K562 (cell line): ENCODE data around the gene SMAD7. TPM values are rescaled to one million over a fixed set of nuclear protein-coding genes. Genes with fewer than 3 reads are reported as not detected.

ENCODE experiments used
- ATAC-seq: fragments of 200-7000 bp; cut with Tn5 transposase; 3 replicates; pipeline ENCODE4 v1.9.1; 2020; ENCODE audit warnings: moderate library complexity
- BruUV-seq: library from RNA; stranded (reverse); fragments of 400-500 nt; replicated peaks from 2 replicates; lab custom pipeline; 2021; lab: Mats Ljungman, UMichigan
- CTCF ChIA-PET: fragments of 300-600 bp; formaldehyde crosslinking; extraction: SDS; loops from one replicate; lab custom pipeline; 2021; ENCODE audit warnings: low intra/inter-chr PET ratio; lab: Yijun Ruan, JAX
- POLR2A ChIA-PET: fragments of 300-600, 350-650 bp; sonication (Branson Sonifier 250); formaldehyde crosslinking; extraction: SDS; loops from one replicate; lab custom pipeline; 2021; ENCODE audit warnings: antibody characterized with exemption, inconsistent platforms; lab: Yijun Ruan, JAX
- DNase-seq, 4 experiments: peaks; one replicate each; pipeline versions ENCODE4 v3.0.0 to v3.0.0-alpha.2; 2011 to 2018; ENCODE audit warnings: low spot score in 3 of 4, mixed read lengths in 3 of 4; ENCODE audit errors: extremely low read depth in 1 of 4
- FAIRE-seq: peaks from 2 replicates; lab custom pipeline; 2011; peaks lifted over from hg19 to GRCh38; lab: Jason Lieb, UNC
- H2AFZ ChIP-seq: 2 replicates; pipeline ENCODE4 v1.6.0; 2011; ENCODE audit warnings: low read depth, low read length, control low read depth, inconsistent platforms
- H3K27ac ChIP-seq: fragments of 200-600 bp; 3 replicates; pipeline ENCODE4 v1.8.0; 2011; ENCODE audit warnings: low read depth, mild to moderate bottlenecking, control low read depth, inconsistent platforms, low read length, moderate library complexity, mixed read lengths; ENCODE audit errors: extremely low read depth
- H3K27me3 ChIP-seq, 2 experiments: fragments of 300-600 bp in 1 of 2; 2 replicates in 1 of 2; 3 replicates in 1 of 2; pipeline versions ENCODE4 v1.6.0 to v1.8.0; 2011; ENCODE audit warnings: inconsistent platforms in 2 of 2, low read length in 2 of 2, mild to moderate bottlenecking in 1 of 2, mixed read lengths in 1 of 2, moderate library complexity in 1 of 2; ENCODE audit not compliant: control insufficient read depth in 2 of 2, insufficient read depth in 2 of 2
- H3K36me3 ChIP-seq: fragments of 300-600 bp; 3 replicates; pipeline ENCODE4 v1.8.0; 2011; ENCODE audit warnings: mild to moderate bottlenecking, low read length, inconsistent platforms; ENCODE audit not compliant: control insufficient read depth, insufficient read depth
- H3K4me1 ChIP-seq, 2 experiments: fragments of 200-600 bp in 1 of 2; replicated peaks in 1 of 2; 2 replicates in 1 of 2; 3 replicates in 1 of 2; pipeline versions ENCODE4 v1.5.1 to v1.8.0; 2011; ENCODE audit warnings: inconsistent platforms in 2 of 2, low read length in 2 of 2, mild to moderate bottlenecking in 1 of 2, mixed read lengths in 1 of 2, moderate library complexity in 1 of 2; ENCODE audit not compliant: control insufficient read depth in 2 of 2, insufficient read depth in 2 of 2
- H3K4me2 ChIP-seq: 2 replicates; pipeline ENCODE4 v1.6.1; 2011; ENCODE audit warnings: low read length, control low read depth, inconsistent platforms, mixed read lengths; ENCODE audit not compliant: insufficient read depth
- H3K4me3 ChIP-seq: fragments of 200-600 bp; sonication (generic), shearing (Covaris generic); 2 replicates; pipeline ENCODE4 v1.5.1; 2016; ENCODE audit warnings: control low read depth, inconsistent platforms
- H3K79me2 ChIP-seq: fragments of 200-600 bp; 3 replicates; pipeline ENCODE4 v1.8.0; 2011; ENCODE audit warnings: low read length, inconsistent platforms; ENCODE audit not compliant: control insufficient read depth, insufficient read depth
- H3K9ac ChIP-seq, 2 experiments: 2 replicates each; pipeline versions ENCODE4 v1.6.0 to v1.6.1; 2011; ENCODE audit warnings: low read depth in 2 of 2, low read length in 2 of 2, control low read depth in 1 of 2, inconsistent platforms in 1 of 2, mild to moderate bottlenecking in 1 of 2, mixed read lengths in 1 of 2; ENCODE audit not compliant: insufficient read depth in 1 of 2
- H3K9me1 ChIP-seq: one replicate; pipeline ENCODE4 v1.6.0; 2011; ENCODE audit warnings: inconsistent platforms, mild to moderate bottlenecking, low read length, moderate library complexity; ENCODE audit not compliant: control insufficient read depth, insufficient read depth
- H3K9me3 ChIP-seq: replicated peaks from 2 replicates; pipeline ENCODE4 v1.5.1; 2011; ENCODE audit warnings: low read depth, low read length, inconsistent platforms; ENCODE audit not compliant: control insufficient read depth, insufficient read depth
- H4K20me1 ChIP-seq: replicated peaks from 2 replicates; pipeline ENCODE4 v1.6.1; 2011; ENCODE audit warnings: low read length, inconsistent platforms, mixed read lengths; ENCODE audit not compliant: control insufficient read depth, insufficient read depth
- DIDO1 ChIP-seq: fragments of 450-650 bp; IDR thresholded peaks from 2 replicates; pipeline ENCODE4 v1.6.1; 2016; ENCODE audit warnings: low read depth, missing biosample characterization, missing genetic modification characterization
- E2F5 ChIP-seq: sonication (generic); formaldehyde crosslinking; IDR thresholded peaks from 2 replicates; pipeline ENCODE4 v1.8.0; 2022; ENCODE audit warnings: mild to moderate bottlenecking, missing genetic modification reagents
- ETV5 ChIP-seq: sonication (generic); formaldehyde crosslinking; IDR thresholded peaks from 2 replicates; pipeline ENCODE4 v1.4.0; 2020; ENCODE audit warnings: low read depth, mild to moderate bottlenecking, missing genetic modification reagents
- FOXA3 ChIP-seq, 2 experiments: fragments of 450-650 bp in 1 of 2; sonication (generic) in 1 of 2; formaldehyde crosslinking; IDR thresholded peaks in 1 of 2; conservative IDR thresholded peaks in 1 of 2; 2 replicates each; pipeline versions ENCODE4 v1.4.0 to v1.8.0; 2020 to 2022; ENCODE audit warnings: mild to moderate bottlenecking in 2 of 2, missing genetic modification reagents in 1 of 2
- HEY1 ChIP-seq: fragments of 250-450 bp; sonication (Bioruptor Pico); IDR thresholded peaks from 2 replicates; pipeline ENCODE4 v1.5.0; 2020; ENCODE audit warnings: mild to moderate bottlenecking, moderate library complexity, borderline replicate concordance
- ILK ChIP-seq: fragments of 450-650 bp; IDR thresholded peaks from 2 replicates; pipeline ENCODE4 v1.6.1; 2016; ENCODE audit warnings: missing genetic modification characterization, low read depth, mild to moderate bottlenecking, missing compliant biosample characterization, moderate library complexity, borderline replicate concordance
- JUN ChIP-seq, 2 experiments: sonication (generic) in 1 of 2; formaldehyde crosslinking in 1 of 2; IDR thresholded peaks; 2 replicates each; pipeline versions ENCODE4 v1.6.1 to v1.8.0; 2012 to 2022; ENCODE audit warnings: borderline replicate concordance in 2 of 2, mild to moderate bottlenecking in 2 of 2, improper control_type of control experiment in 1 of 2, low read depth in 1 of 2, low read length in 1 of 2, missing genetic modification reagents in 1 of 2
- LARP7 ChIP-seq: fragments of 450-650 bp; IDR thresholded peaks from 2 replicates; pipeline ENCODE4 v1.6.1; 2016
- MEIS2 ChIP-seq: fragments of 450-650 bp; IDR thresholded peaks from 2 replicates; pipeline ENCODE4 v1.6.1; 2014; ENCODE audit warnings: mild to moderate bottlenecking; ENCODE audit not compliant: partially characterized antibody
- NFIC ChIP-seq: fragments of 450-650 bp; IDR thresholded peaks from 2 replicates; pipeline ENCODE4 v1.6.1; 2017; ENCODE audit warnings: mild to moderate bottlenecking, inconsistent platforms
- RFX7 ChIP-seq: fragments of 250-450 bp; sonication (Bioruptor Pico); IDR thresholded peaks from 2 replicates; pipeline ENCODE4 v1.5.1; 2021; ENCODE audit warnings: mild to moderate bottlenecking
- SAFB2 ChIP-seq: fragments of 200-400 bp; formaldehyde crosslinking; IDR thresholded peaks from 2 replicates; pipeline ENCODE4 v1.6.1; 2018; ENCODE audit warnings: borderline replicate concordance, low read length, low read depth, moderate library complexity; ENCODE audit not compliant: severe bottlenecking
- TFAM ChIP-seq: fragments of 250-450 bp; sonication (Bioruptor Pico); conservative IDR thresholded peaks from 2 replicates; pipeline ENCODE4 v1.5.0; 2021; ENCODE audit warnings: mild to moderate bottlenecking, moderate library complexity
- ZNF24 ChIP-seq: fragments of 450-650 bp; IDR thresholded peaks from 2 replicates; pipeline ENCODE4 v1.6.1; 2016
- ZNF41 ChIP-seq: fragments of 250-450 bp; sonication (Bioruptor Pico); conservative IDR thresholded peaks from 2 replicates; pipeline ENCODE4 v1.4.0; 2020; ENCODE audit warnings: mild to moderate bottlenecking
- in situ Hi-C: fragments of 300-500 bp; cut with MboI; formaldehyde crosslinking; loops from 4 replicates; pipeline ENCODE4 v1.15.0; 2018; ENCODE audit warnings: inconsistent platforms, mixed read lengths
- intact Hi-C: fragments of 100-400 bp; cut with micrococcal nuclease; formaldehyde crosslinking; loops from 2 replicates; pipeline ENCODE4 v1.14.2; 2022
- polyA plus RNA-seq, 8 experiments: library from polyadenylated mRNA; depleted of rRNA in 4 of 8; stranded (reverse) in 5 of 8; unstranded in 3 of 8; fragments of >200 nt; fragmentation: Nextera tagmentation in 2 of 8; fragmentation: Illumina TruSeq in 1 of 8; extraction: Ambion mirVana in 2 of 8; extraction: Trizol in 1 of 8; gene quantifications; 2 replicates each; pipeline versions ENCODE4 v1.2.1 to v1.2.3, GENCODE V29; 2011 to 2014; ENCODE audit warnings: inconsistent platforms in 1 of 8, missing spikeins in 1 of 8
- total RNA-seq, 7 experiments: library from RNA; depleted of rRNA in 6 of 7; stranded (reverse); fragments of >200 nt in 6 of 7; fragmentation: Illumina TruSeq in 2 of 7; extraction: Trizol in 2 of 7; gene quantifications; 2 replicates each; pipeline versions ENCODE4 v1.2.1 to v1.2.3, GENCODE V29; 2011 to 2021; ENCODE audit warnings: low replicate concordance in 1 of 7
- TF ChIP-seq, protein P1 (sequence below): sonication (generic); formaldehyde crosslinking; IDR thresholded peaks from 2 replicates; pipeline ENCODE4 v1.8.0; 2023; ENCODE audit warnings: mild to moderate bottlenecking, missing genetic modification reagents
- TF ChIP-seq, protein P2 (sequence below): sonication (generic); formaldehyde crosslinking; IDR thresholded peaks from 2 replicates; pipeline ENCODE4 v1.8.0; 2022; ENCODE audit warnings: missing genetic modification reagents, mild to moderate bottlenecking, moderate library complexity, borderline replicate concordance
- TF ChIP-seq, protein P3 (sequence below): sonication (generic); formaldehyde crosslinking; IDR thresholded peaks from 2 replicates; pipeline ENCODE4 v1.8.1; 2022; ENCODE audit warnings: missing genetic modification reagents

SMAD7 gene
- total and polyA plus RNA-seq, 9 of the 15 experiments (the other 6 are each of a cell fraction or from before 2014, with no cell fraction given): 0.13 to 3.0 (median 1.6) TPM

DNA sequence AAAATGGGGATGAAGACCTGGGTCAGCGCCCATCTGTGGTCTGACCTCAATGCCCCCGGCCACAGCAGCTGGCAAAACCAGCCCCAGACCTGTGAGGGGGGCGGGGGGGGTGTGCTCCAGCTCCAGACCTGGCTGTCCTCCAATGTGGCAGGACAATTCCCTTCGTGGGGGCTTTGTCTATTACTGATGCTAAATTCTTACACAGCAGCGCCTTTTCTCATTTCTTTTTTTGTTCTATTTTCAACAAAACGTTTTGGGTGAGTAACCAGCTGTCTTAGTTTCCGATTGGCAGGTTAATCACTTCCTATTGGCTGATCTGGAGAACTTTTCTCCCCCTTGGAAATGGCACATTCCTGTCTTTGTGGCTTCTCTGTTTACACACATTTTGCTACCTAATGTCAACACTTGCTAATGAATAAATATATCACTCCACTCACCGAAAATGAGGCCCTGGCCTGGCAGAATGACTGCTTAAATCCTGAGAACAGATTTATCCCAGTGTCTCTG, 4.4 kb downstream of the SMAD7 start (continued):
- TF ChIP-seq, protein P1, sequence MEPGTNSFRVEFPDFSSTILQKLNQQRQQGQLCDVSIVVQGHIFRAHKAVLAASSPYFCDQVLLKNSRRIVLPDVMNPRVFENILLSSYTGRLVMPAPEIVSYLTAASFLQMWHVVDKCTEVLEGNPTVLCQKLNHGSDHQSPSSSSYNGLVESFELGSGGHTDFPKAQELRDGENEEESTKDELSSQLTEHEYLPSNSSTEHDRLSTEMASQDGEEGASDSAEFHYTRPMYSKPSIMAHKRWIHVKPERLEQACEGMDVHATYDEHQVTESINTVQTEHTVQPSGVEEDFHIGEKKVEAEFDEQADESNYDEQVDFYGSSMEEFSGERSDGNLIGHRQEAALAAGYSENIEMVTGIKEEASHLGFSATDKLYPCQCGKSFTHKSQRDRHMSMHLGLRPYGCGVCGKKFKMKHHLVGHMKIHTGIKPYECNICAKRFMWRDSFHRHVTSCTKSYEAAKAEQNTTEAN (CRISPR knock-in tag): no peak
- TF ChIP-seq ZNF41 (CRISPR knock-in tag) (no peak), FOXA3 (CRISPR knock-in tag; conservative IDR thresholded peaks at IDR 0.05 in 1 of 2, IDR thresholded peaks at IDR 0.05 in 1 of 2) (peak in 1 of 2 experiments; percentile 51; a peak in 2 of 4 replicates), NFIC (peak; percentile 71), MEIS2 (peak; percentile 35)
- TF ChIP-seq, all 486 proteins: peak for 7

DNA sequence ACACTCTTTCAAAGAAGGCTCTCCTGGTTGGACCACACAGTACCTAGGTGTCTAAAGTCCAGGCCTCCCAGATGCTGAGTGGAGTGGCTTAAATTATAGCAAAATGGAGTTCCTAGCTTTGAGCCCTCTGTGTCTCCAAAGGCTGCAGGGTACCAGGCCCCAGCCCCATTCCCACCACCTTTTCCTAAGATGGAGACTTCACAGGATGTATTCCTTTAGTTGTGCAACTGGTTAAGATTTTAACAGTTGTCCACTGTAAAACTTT, 4.9 kb downstream of the SMAD7 start:
- no peak for FAIRE-seq
- Histone ChIP-seq H3K27me3 (peaks cover 0 to 12% of the 10 kb centered on the region in 2 experiments; a peak in 2 of 5 replicates), H3K4me3 (no peak overlapping the region), H3K9me1 (peaks cover 3% of the 10 kb centered on the region), H3K4me1 (peaks cover 16 to 27% of the 10 kb centered on the region in 2 experiments), H3K36me3 (0 out of 3 replicates have a peak, but pooled peaks cover 2% of the 10 kb centered on the region), H3K9ac (no peak overlapping the region), H3K9me3 (no peaks in the 10 kb centered on the region), H3K4me2 (no peak overlapping the region), H3K79me2 (peaks cover 11% of the 10 kb centered on the region; the same call in 2 of the 3 replicates), H2AFZ (no peak overlapping the region), H3K27ac (no peak overlapping the region), H4K20me1 (peaks cover 5% of the 10 kb centered on the region; the same call in 1 of the 2 replicates)
- no peak for DNase-seq
- in situ Hi-C loops (no loop called here), intact Hi-C loops (loop anchor here (5.0 kb wide), 1 partner anchor 164 kb away; no protein-coding TSS in a partner anchor)
- no TSS peak for BruUV-seq
- no peak for ATAC-seq
- CTCF ChIA-PET: no interaction called here
- POLR2A ChIA-PET: no interaction called here
- TF ChIP-seq DIDO1 (tag) (no peak), HEY1 (no peak), LARP7 (no peak), RFX7 (CRISPR knock-in tag) (no peak), ZNF24 (no peak), ILK (tag) (no peak), SAFB2 (no peak), JUN (IDR thresholded peaks at IDR 0.05; ENCODE audit: borderline replicate concordance, low read depth, low read length) (no peak), JUN (CRISPR knock-in tag; IDR thresholded peaks at IDR 0.05; ENCODE audit: borderline replicate concordance) (no peak), ETV5 (CRISPR knock-in tag) (no peak), E2F5 (CRISPR knock-in tag) (no peak), TFAM (CRISPR knock-in tag) (no peak)
- TF ChIP-seq, protein P2, sequence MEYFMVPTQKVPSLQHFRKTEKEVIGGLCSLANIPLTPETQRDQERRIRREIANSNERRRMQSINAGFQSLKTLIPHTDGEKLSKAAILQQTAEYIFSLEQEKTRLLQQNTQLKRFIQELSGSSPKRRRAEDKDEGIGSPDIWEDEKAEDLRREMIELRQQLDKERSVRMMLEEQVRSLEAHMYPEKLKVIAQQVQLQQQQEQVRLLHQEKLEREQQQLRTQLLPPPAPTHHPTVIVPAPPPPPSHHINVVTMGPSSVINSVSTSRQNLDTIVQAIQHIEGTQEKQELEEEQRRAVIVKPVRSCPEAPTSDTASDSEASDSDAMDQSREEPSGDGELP (CRISPR knock-in tag): no peak
- TF ChIP-seq, protein P3, sequence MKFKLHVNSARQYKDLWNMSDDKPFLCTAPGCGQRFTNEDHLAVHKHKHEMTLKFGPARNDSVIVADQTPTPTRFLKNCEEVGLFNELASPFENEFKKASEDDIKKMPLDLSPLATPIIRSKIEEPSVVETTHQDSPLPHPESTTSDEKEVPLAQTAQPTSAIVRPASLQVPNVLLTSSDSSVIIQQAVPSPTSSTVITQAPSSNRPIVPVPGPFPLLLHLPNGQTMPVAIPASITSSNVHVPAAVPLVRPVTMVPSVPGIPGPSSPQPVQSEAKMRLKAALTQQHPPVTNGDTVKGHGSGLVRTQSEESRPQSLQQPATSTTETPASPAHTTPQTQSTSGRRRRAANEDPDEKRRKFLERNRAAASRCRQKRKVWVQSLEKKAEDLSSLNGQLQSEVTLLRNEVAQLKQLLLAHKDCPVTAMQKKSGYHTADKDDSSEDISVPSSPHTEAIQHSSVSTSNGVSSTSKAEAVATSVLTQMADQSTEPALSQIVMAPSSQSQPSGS (CRISPR knock-in tag): no peak
